ENCODE measurements around the gene COA7. TPM values are rescaled to one million over a fixed set of nuclear protein-coding genes. Genes with fewer than 3 reads are reported as not detected.
A peak's percentile ranks its signal among the peaks of the same experiment; 100 is the strongest.

Gene COA7
- total RNA-seq, 6 experiments from 2014 or later, result 13.6 to 17.8 (median 15.8) TPM

- peaks cover 0 to 8% (median 0%) of the 10 kb centered on the region in 4 donors for H3K4me1 ChIP-seq
- H3K36me3 ChIP-seq, result no peaks in the 10 kb centered on the region
- H3K4me3 ChIP-seq, result no peak overlapping the region
- no peaks in the 10 kb centered on the region for H3K9me3 ChIP-seq
- intact Hi-C loops (cut with DNase I), result no loop called here
- ATAC-seq, result no peak
- TF ChIP-seq POLR2A (IDR thresholded peaks at IDR 0.05), result no peak
- TF ChIP-seq, protein P1, sequence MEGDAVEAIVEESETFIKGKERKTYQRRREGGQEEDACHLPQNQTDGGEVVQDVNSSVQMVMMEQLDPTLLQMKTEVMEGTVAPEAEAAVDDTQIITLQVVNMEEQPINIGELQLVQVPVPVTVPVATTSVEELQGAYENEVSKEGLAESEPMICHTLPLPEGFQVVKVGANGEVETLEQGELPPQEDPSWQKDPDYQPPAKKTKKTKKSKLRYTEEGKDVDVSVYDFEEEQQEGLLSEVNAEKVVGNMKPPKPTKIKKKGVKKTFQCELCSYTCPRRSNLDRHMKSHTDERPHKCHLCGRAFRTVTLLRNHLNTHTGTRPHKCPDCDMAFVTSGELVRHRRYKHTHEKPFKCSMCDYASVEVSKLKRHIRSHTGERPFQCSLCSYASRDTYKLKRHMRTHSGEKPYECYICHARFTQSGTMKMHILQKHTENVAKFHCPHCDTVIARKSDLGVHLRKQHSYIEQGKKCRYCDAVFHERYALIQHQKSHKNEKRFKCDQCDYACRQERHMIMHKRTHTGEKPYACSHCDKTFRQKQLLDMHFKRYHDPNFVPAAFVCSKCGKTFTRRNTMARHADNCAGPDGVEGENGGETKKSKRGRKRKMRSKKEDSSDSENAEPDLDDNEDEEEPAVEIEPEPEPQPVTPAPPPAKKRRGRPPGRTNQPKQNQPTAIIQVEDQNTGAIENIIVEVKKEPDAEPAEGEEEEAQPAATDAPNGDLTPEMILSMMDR (IDR thresholded peaks at IDR 0.05), result no peak
- no peak for DNase-seq
- 67% methylated on average over 2 of the region's 3 CpGs for WGBS (ENCODE audit: insufficient coverage, low coverage, low lambda C conversion rate, missing lambda C conversion rate)
- no peak overlapping the region for H3K27ac ChIP-seq
- H3K27me3 ChIP-seq, result no peaks in the 10 kb centered on the region
Measured at GRCh38 chr1:52667984-52668383, 30.2 kb downstream of the COA7 start.

GRCh38 chr1:52667290-52667689 lies 30.9 kb downstream of the COA7 start:
- no peak overlapping the region for H3K4me3 ChIP-seq
- H3K4me1 ChIP-seq, result peaks cover 0 to 13% (median 0%) of the 10 kb centered on the region in 4 donors
- no peaks in the 10 kb centered on the region for H3K9me3 ChIP-seq
- H3K36me3 ChIP-seq, result no peaks in the 10 kb centered on the region
- ATAC-seq (no peak), DNase-seq (no peak)
- H3K27me3 ChIP-seq, result no peaks in the 10 kb centered on the region
- no peak overlapping the region for H3K27ac ChIP-seq
- intact Hi-C loops (cut with DNase I), result no loop called here
- TF ChIP-seq POLR2A (IDR thresholded peaks at IDR 0.05), result no peak
- TF ChIP-seq, protein P1 (IDR thresholded peaks at IDR 0.05), result no peak
- WGBS (ENCODE audit: insufficient coverage, low coverage, low lambda C conversion rate, missing lambda C conversion rate), result 77% methylated on average over 5 of the region's 5 CpGs

DNA sequence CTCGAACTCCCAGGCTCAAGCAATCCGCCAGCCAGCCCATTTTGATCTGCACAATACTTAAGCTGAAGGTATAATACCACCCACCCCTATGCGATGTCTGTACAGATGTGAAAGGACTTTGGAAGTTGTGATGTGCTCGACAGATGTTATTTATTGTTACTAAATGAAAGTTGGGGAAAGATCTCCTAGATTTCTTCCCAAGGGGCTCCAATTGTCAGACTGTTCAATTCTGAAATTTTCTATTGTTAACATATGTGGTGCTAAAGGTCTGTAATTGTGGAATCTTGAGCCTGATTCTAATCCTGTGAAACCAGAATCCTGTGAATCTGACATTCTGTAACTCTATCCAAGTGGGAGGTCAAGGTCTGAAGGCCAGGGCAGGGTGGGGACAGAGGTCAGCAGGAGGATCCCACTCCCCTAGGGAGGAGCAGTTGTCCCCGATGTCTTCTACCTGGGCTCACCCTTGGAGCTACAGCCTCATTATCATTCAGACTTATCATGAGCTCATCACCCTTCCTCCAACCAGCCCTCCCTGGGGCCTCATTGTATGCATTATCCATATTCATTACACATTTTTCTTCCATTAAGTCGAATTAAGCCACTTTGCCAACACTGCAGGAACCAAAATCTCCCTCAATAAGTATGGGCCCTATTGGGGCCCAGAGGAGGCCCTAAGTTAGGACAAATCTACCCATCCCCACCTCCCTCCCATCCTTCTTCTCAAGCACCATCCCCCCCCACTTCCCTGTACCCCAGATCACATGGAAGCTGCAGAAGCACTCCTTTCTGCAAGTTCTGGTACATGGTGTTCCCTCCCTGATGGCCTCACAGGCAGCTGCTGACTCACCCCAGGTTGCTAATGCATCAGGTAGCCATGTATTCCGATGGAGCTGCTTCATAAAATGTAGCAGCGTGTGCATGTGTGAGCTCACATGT lies 32.9 kb downstream of the COA7 start:
- Histone ChIP-seq H3K27me3 (no peaks in the 10 kb centered on the region), H3K4me1 (peaks cover 0 to 13% (median 0%) of the 10 kb centered on the region in 4 donors), H3K27ac (no peak overlapping the region), H3K4me3 (no peak overlapping the region), H3K9me3 (no peaks in the 10 kb centered on the region), H3K36me3 (no peaks in the 10 kb centered on the region)
- WGBS (ENCODE audit: insufficient coverage, low coverage, low lambda C conversion rate, missing lambda C conversion rate), result 81% methylated on average over 7 of the region's 8 CpGs
- DNase-seq, result no peak
- intact Hi-C loops (cut with DNase I), result no loop called here
- TF ChIP-seq, protein P1 (IDR thresholded peaks at IDR 0.05), result no peak
- TF ChIP-seq POLR2A (IDR thresholded peaks at IDR 0.05), result no peak
- peak in 2 of 4 donors; percentile 14 to 18 for ATAC-seq

DNA sequence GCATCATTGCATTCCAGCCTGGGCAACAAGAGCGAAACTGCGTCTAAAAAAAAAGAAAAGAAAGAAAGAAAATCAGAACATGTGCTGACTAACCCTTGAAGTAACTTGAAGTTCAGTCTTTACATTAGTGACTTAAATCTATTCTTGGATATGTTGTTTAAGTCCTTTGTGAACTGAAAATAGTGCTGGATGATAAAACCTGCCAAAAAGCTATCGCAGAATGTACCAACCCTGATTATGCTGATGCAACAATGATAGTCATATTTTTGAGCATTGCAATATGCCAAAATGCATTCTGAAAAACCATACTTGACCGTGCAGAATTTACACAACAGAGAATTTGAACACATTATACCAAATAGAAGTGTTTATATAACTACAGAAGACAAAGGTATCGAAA lies 34.4 kb downstream of the COA7 start:
- intact Hi-C loops (cut with DNase I), result no loop called here
- no peak for ATAC-seq

More for the DNA sequence above, 34.4 kb downstream of the COA7 start:
- WGBS (ENCODE audit: insufficient coverage, low coverage, low lambda C conversion rate, missing lambda C conversion rate), result 81% methylated on average over 5 of the region's 5 CpGs
- Histone ChIP-seq H3K4me3 (no peak overlapping the region), H3K4me1 (peaks cover 0 to 13% (median 0%) of the 10 kb centered on the region in 4 donors), H3K27ac (no peak overlapping the region), H3K36me3 (no peaks in the 10 kb centered on the region), H3K9me3 (no peaks in the 10 kb centered on the region), H3K27me3 (no peaks in the 10 kb centered on the region)
- TF ChIP-seq, protein P1 (IDR thresholded peaks at IDR 0.05), result no peak
- TF ChIP-seq POLR2A (IDR thresholded peaks at IDR 0.05), result no peak
- DNase-seq, result no peak

Data from right lobe of liver (tissue), 6 donors.